Peyer's patch (tissue), 4 donors: Measurements from ENCODE around the gene TMEM135.

ENCODE experiments used
- CTCF ChIP-seq, 6 experiments: fragments of 450-650 bp in 4 of 6; fragments of 200-600 bp in 2 of 6; sonication (generic) in 1 of 6; IDR thresholded peaks; one replicate each; pipeline ENCODE4 v1.5.1; 2017 to 2019; ENCODE audit warnings: antibody characterized with exemption in 6 of 6, mild to moderate bottlenecking in 3 of 6, moderate library complexity in 1 of 6
- POLR2A ChIP-seq, 2 donors: fragments of 450-650 bp; IDR thresholded peaks; one replicate each; pipeline ENCODE4 v1.5.1; 2017; ENCODE audit warnings: antibody characterized with exemption in 2 of 2, mild to moderate bottlenecking in 2 of 2, moderate library complexity in 2 of 2

- no peak for TF ChIP-seq CTCF (IDR thresholded peaks at IDR 0.05)
- TF ChIP-seq POLR2A (IDR thresholded peaks at IDR 0.05), result no peak
Measured at GRCh38 chr11:87260811-87261210, 223.1 kb downstream of the TMEM135 start.
